Nephron (organoid): ENCODE results near the gene TBC1D5.
A peak's percentile ranks its signal among the peaks of the same experiment; 100 is the strongest.

Experiments used
- H3K27ac Mint-ChIP-seq, 3 experiments: 2 replicates each; pipeline ENCODE4 v1.8.0; 2020; ENCODE audit warnings: mixed read lengths in 3 of 3, mild to moderate bottlenecking in 2 of 3, moderate library complexity in 1 of 3
- H3K27me3 Mint-ChIP-seq: 2 replicates; pipeline ENCODE4 v1.8.0; 2021; ENCODE audit warnings: low read depth, mild to moderate bottlenecking, moderate library complexity, mixed read lengths
- H3K36me3 Mint-ChIP-seq: 2 replicates; pipeline ENCODE4 v1.8.0; 2020; ENCODE audit warnings: low read depth, mixed read lengths
- H3K4me1 Mint-ChIP-seq: 2 replicates; pipeline ENCODE4 v1.8.0; 2020; ENCODE audit warnings: mixed read lengths
- H3K4me3 Mint-ChIP-seq, 3 experiments: 2 replicates each; pipeline ENCODE4 v1.8.0; 2020; ENCODE audit warnings: mild to moderate bottlenecking in 3 of 3, mixed read lengths in 3 of 3, moderate library complexity in 2 of 3
- H3K9me3 Mint-ChIP-seq: 2 replicates; pipeline ENCODE4 v1.8.0; 2020; ENCODE audit warnings: mixed read lengths
- CTCF ChIP-seq, 3 experiments: fragments of 200-600 bp; sonication (generic); IDR thresholded peaks; one replicate each; pipeline ENCODE4 v1.5.0; 2021; ENCODE audit warnings: antibody characterized with exemption in 3 of 3; ENCODE audit not compliant: unreplicated experiment in 3 of 3

Gene TBC1D5

GRCh38 chr3:17430582-17430981, 311.8 kb downstream of the TBC1D5 start:
- H3K36me3 Mint-ChIP-seq = no peaks in the 10 kb centered on the region
- no peaks in the 10 kb centered on the region for H3K27me3 Mint-ChIP-seq
- H3K4me1 Mint-ChIP-seq = peaks cover 10% of the 10 kb centered on the region
- no peaks in the 10 kb centered on the region for H3K9me3 Mint-ChIP-seq
- no peak for TF ChIP-seq CTCF (IDR thresholded peaks at IDR 0.05; ENCODE audit: unreplicated experiment in 3 of 3)
- H3K27ac Mint-ChIP-seq = peak overlapping the region in 1 of 3 experiments; percentile 16
- no peak overlapping the region for H3K4me3 Mint-ChIP-seq

GRCh38 chr3:17423786-17424536, 318.5 kb downstream of the TBC1D5 start:
- Mint-ChIP-seq H3K9me3 (no peaks in the 10 kb centered on the region), H3K36me3 (no peaks in the 10 kb centered on the region), H3K27me3 (no peaks in the 10 kb centered on the region), H3K4me3 (no peak overlapping the region), H3K4me1 (peaks cover 5% of the 10 kb centered on the region), H3K27ac (no peak overlapping the region)
- TF ChIP-seq CTCF (IDR thresholded peaks at IDR 0.05; ENCODE audit: unreplicated experiment in 3 of 3) = no peak

GRCh38 chr3:17422636-17423035, 319.8 kb downstream of the TBC1D5 start:
- Mint-ChIP-seq H3K36me3 (no peaks in the 10 kb centered on the region), H3K27me3 (no peaks in the 10 kb centered on the region), H3K4me1 (peaks cover 5% of the 10 kb centered on the region), H3K9me3 (no peaks in the 10 kb centered on the region), H3K4me3 (no peak overlapping the region), H3K27ac (no peak overlapping the region)
- no peak for TF ChIP-seq CTCF (IDR thresholded peaks at IDR 0.05; ENCODE audit: unreplicated experiment in 3 of 3)

GRCh38 chr3:17420668-17421067, 321.8 kb downstream of the TBC1D5 start:
- no peak for TF ChIP-seq CTCF (IDR thresholded peaks at IDR 0.05; ENCODE audit: unreplicated experiment in 3 of 3)
- Mint-ChIP-seq H3K4me1 (peaks cover 5% of the 10 kb centered on the region), H3K4me3 (no peak overlapping the region), H3K9me3 (no peaks in the 10 kb centered on the region), H3K36me3 (no peaks in the 10 kb centered on the region), H3K27ac (no peak overlapping the region), H3K27me3 (no peaks in the 10 kb centered on the region)

- no peaks in the 10 kb centered on the region for H3K4me1 Mint-ChIP-seq
- H3K27ac Mint-ChIP-seq = no peak overlapping the region
- peak; percentile 46 to 66 (median 51) for TF ChIP-seq CTCF (IDR thresholded peaks at IDR 0.05; ENCODE audit: unreplicated experiment in 3 of 3)
- H3K4me3 Mint-ChIP-seq = no peak overlapping the region
- H3K36me3 Mint-ChIP-seq = no peaks in the 10 kb centered on the region
- H3K9me3 Mint-ChIP-seq = no peaks in the 10 kb centered on the region
- no peaks in the 10 kb centered on the region for H3K27me3 Mint-ChIP-seq
These were observed 329.4 kb downstream of the TBC1D5 start for GRCh38 chr3:17412950-17413530.
